Measurements from ENCODE around the gene ZNF688. TPM values are rescaled to one million over a fixed set of nuclear protein-coding genes. Genes with fewer than 3 reads are reported as not detected.

Gene ZNF688
- total RNA-seq, 1 donor: 6.7 TPM

- DNase-seq (ENCODE audit: low read depth): peak; percentile 35
- TF ChIP-seq, protein P1, sequence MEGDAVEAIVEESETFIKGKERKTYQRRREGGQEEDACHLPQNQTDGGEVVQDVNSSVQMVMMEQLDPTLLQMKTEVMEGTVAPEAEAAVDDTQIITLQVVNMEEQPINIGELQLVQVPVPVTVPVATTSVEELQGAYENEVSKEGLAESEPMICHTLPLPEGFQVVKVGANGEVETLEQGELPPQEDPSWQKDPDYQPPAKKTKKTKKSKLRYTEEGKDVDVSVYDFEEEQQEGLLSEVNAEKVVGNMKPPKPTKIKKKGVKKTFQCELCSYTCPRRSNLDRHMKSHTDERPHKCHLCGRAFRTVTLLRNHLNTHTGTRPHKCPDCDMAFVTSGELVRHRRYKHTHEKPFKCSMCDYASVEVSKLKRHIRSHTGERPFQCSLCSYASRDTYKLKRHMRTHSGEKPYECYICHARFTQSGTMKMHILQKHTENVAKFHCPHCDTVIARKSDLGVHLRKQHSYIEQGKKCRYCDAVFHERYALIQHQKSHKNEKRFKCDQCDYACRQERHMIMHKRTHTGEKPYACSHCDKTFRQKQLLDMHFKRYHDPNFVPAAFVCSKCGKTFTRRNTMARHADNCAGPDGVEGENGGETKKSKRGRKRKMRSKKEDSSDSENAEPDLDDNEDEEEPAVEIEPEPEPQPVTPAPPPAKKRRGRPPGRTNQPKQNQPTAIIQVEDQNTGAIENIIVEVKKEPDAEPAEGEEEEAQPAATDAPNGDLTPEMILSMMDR (IDR thresholded peaks at IDR 0.05; ENCODE audit: insufficient read depth, low read length): no peak
- H3K4me3 ChIP-seq (ENCODE audit: low read depth, low read length): peak overlapping the region; percentile 89
Measured at GRCh38 chr16:30609002-30609925, 37.8 kb upstream of the ZNF688 start.

- no peak overlapping the region for H3K4me3 ChIP-seq (ENCODE audit: low read depth, low read length)
- no peak for DNase-seq (ENCODE audit: low read depth)
- TF ChIP-seq, protein P1 (IDR thresholded peaks at IDR 0.05; ENCODE audit: insufficient read depth, low read length): no peak
Measured at GRCh38 chr16:30606004-30606403, 34.5 kb upstream of the ZNF688 start.

DNA sequence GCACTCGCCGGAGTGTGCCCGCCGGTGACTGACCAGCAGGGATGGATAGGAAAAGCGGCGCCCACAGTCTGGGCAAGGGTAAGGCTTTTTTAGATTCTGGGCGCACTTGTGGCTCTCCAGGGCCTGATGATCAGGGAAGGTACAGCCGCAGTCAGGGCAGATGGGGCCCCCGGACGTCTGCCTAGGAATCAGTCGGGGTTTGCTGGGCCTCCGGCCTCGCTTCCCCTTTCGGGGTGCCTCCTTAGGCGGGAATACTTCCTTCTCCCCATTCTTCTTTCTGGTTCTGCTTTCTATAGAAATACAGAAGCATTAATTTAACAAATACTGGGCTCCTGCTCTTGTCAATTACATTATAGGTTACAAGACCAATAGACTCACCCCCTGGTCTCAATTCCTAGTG is 33.6 kb upstream of the ZNF688 start:
- TF ChIP-seq, protein P1 (IDR thresholded peaks at IDR 0.05; ENCODE audit: insufficient read depth, low read length): no peak
- DNase-seq (ENCODE audit: low read depth): no peak
- no peak overlapping the region for H3K4me3 ChIP-seq (ENCODE audit: low read depth, low read length)

GRCh38 chr16:30604316-30604947 is 32.9 kb upstream of the ZNF688 start:
- H3K4me3 ChIP-seq (ENCODE audit: low read depth, low read length): no peak overlapping the region
- TF ChIP-seq, protein P1 (IDR thresholded peaks at IDR 0.05; ENCODE audit: insufficient read depth, low read length): no peak

GRCh38 chr16:30603945-30604315 is 32.4 kb upstream of the ZNF688 start:
- H3K4me3 ChIP-seq (ENCODE audit: low read depth, low read length): no peak overlapping the region
- peak; percentile 27 for DNase-seq (ENCODE audit: low read depth)
- TF ChIP-seq, protein P1 (IDR thresholded peaks at IDR 0.05; ENCODE audit: insufficient read depth, low read length): no peak

More at GRCh38 chr16:30604316-30604947, 32.9 kb upstream of the ZNF688 start:
- no peak for DNase-seq (ENCODE audit: low read depth)

GRCh38 chr16:30602616-30603277 is 31.2 kb upstream of the ZNF688 start:
- H3K4me3 ChIP-seq (ENCODE audit: low read depth, low read length): no peak overlapping the region
- DNase-seq (ENCODE audit: low read depth): peak; percentile 43
- TF ChIP-seq, protein P1 (IDR thresholded peaks at IDR 0.05; ENCODE audit: insufficient read depth, low read length): no peak

All from fibroblast of the aortic adventitia (primary cell).